AG04450 (cell line): ENCODE results near the gene COL6A5. TPM values are rescaled to one million over a fixed set of nuclear protein-coding genes. Genes with fewer than 3 reads are reported as not detected.

Source experiments
- CTCF ChIA-PET: fragments of 300-600, 350-600 bp; formaldehyde crosslinking; extraction: SDS; loops from one replicate; lab custom pipeline; 2022; ENCODE audit warnings: antibody characterized with exemption, inconsistent platforms; lab: Charles Lee
- POLR2A ChIA-PET: fragments of 350-600 bp; formaldehyde crosslinking; extraction: SDS; loops from one replicate; lab custom pipeline; 2021; ENCODE audit warnings: antibody characterized with exemption, inconsistent platforms; lab: Yijun Ruan, JAX
- DNase-seq: peaks from one replicate; pipeline ENCODE4 v3.0.0-alpha.2; 2011; ENCODE audit warnings: low read depth, low spot score
- H3K27ac ChIP-seq: one replicate; pipeline ENCODE4 v1.5.1; 2012; ENCODE audit warnings: low read depth, low read length, control low read depth
- H3K27me3 ChIP-seq: one replicate; pipeline ENCODE4 v1.6.0; 2012; ENCODE audit warnings: low read length; ENCODE audit not compliant: control insufficient read depth, insufficient read depth
- H3K4me3 ChIP-seq: 2 replicates; pipeline ENCODE4 v1.5.1; 2011; ENCODE audit warnings: mild to moderate bottlenecking, low read depth, low read length, control low read depth
- H3K9me3 ChIP-seq: 2 replicates; pipeline ENCODE4 v1.5.1; 2012; ENCODE audit warnings: low read length; ENCODE audit not compliant: control insufficient read depth, insufficient read depth
- CTCF ChIP-seq: IDR thresholded peaks from 2 replicates; pipeline ENCODE4 v1.5.1; 2011; ENCODE audit warnings: low read depth, low read length, control low read depth, inconsistent platforms
- polyA plus RNA-seq: library from polyadenylated mRNA; depleted of rRNA; stranded (reverse); fragments of >200 nt; gene quantifications from 2 replicates; pipeline ENCODE4 v1.2.3, GENCODE V29; 2011

COL6A5 gene
- polyA plus RNA-seq, 1 experiment: not detected

DNA sequence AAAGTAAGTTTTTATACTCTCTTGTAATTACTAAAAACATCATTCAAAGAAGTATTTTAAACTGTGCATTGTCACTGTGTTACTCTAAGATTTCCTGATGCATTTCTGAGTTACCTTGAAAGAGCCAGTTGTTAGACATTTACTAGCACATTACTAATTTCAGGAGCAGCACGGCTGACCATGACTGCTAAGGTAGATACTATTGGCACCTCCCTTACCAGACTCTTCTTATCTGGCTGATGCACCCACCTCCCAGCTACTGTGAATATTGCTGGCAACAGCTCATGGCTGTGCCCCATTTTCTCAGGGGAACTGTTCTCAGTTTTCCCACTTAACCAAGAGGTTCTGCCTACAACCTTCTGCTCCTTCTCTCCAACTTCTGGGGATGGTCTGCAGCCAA lies 29.4 kb downstream of the COL6A5 start:
- POLR2A ChIA-PET: no interaction called here
- H3K4me3 ChIP-seq: no peak overlapping the region
- DNase-seq: no peak
- H3K27ac ChIP-seq: no peak overlapping the region
- CTCF ChIA-PET: no interaction called here
- no peak for TF ChIP-seq CTCF
- H3K9me3 ChIP-seq: no peaks in the 10 kb centered on the region
- H3K27me3 ChIP-seq: no peaks in the 10 kb centered on the region

DNA sequence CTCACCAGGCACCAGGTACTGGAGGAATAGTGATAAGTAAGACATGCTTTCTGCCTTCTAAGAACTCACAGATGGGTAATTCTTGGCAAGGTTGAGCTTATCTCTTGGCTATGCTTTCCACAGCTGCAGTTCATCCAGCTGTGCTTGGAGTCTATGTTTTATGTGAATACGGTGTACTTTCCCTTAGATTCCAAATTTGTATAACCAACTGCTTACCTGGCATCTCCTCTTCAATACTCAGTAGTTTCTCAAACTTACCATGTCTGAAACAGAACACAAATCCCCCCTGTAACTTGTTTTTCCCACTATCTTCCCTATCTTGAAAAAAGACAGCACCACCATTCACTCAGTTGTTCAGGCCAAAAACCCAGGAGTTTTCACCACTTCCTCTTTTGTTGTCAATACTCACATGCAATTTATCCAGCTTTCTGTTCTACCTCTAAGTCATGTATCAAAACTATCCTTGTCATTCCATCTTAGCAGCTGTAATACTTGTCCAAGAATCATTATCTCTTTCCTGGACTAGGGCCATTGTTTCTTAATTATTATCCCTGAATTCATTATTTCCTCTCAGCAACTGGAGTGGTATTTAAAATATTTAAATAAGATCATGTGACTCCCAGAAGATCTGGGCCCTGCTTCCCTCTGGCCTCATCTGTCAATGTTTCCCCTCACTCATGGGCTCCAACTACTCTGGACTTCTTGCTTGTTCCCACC lies 32.6 kb downstream of the COL6A5 start:
- Histone ChIP-seq H3K9me3 (no peaks in the 10 kb centered on the region), H3K27ac (no peak overlapping the region), H3K27me3 (no peaks in the 10 kb centered on the region), H3K4me3 (no peak overlapping the region)
- no peak for TF ChIP-seq CTCF
- ChIA-PET POLR2A (no interaction called here), CTCF (no interaction called here)
- no peak for DNase-seq

DNA sequence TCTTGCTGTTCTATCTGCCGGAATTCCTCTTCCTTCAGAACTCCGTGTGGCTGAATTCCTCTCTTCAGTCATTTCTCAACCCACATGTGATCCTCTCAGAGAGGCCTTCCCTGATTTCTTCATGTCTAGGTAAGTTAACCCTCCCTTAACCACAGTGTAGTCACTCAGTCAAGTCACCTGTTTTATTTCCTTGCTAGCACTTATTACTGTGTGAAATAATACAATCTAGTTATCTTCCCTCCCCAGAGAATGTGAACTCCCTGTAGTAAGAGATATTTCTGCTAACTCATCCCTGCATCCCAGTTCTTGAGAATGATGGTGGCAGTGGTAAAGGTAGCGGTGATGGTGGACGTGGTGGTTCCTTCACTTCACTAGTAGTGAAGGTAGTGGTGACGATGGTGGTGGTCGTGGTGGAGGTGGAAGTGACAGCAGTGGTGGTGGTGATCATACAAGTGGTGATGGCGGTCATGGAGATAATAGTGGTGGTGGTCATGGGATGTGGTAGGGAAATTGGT lies 33.3 kb downstream of the COL6A5 start:
- POLR2A ChIA-PET: no interaction called here
- Histone ChIP-seq H3K27ac (no peak overlapping the region), H3K27me3 (no peaks in the 10 kb centered on the region), H3K4me3 (no peak overlapping the region), H3K9me3 (no peaks in the 10 kb centered on the region)
- TF ChIP-seq CTCF: no peak
- CTCF ChIA-PET: no interaction called here
- DNase-seq: no peak

GRCh38 chr3:130379274-130379673 lies 33.8 kb downstream of the COL6A5 start:
- CTCF ChIA-PET: no interaction called here
- DNase-seq: no peak
- POLR2A ChIA-PET: no interaction called here
- no peak for TF ChIP-seq CTCF
- H3K4me3 ChIP-seq: no peak overlapping the region
- H3K27me3 ChIP-seq: no peaks in the 10 kb centered on the region
- no peaks in the 10 kb centered on the region for H3K9me3 ChIP-seq
- H3K27ac ChIP-seq: no peak overlapping the region

- H3K4me3 ChIP-seq: no peak overlapping the region
- no peaks in the 10 kb centered on the region for H3K9me3 ChIP-seq
- no peak overlapping the region for H3K27ac ChIP-seq
- ChIA-PET CTCF (no interaction called here), POLR2A (no interaction called here)
- H3K27me3 ChIP-seq: no peaks in the 10 kb centered on the region
- TF ChIP-seq CTCF: no peak
- DNase-seq: no peak
These were observed 34.9 kb downstream of the COL6A5 start for GRCh38 chr3:130380398-130380797.
